Esophagus squamous epithelium (tissue), 4 donors: ENCODE measurements around the gene TOR1AIP1.
"Not testable (repeated sequence)": the region's sequence is repeated elsewhere in the genome, so short reads cannot be mapped to it uniquely, and the experiment has no call there.

Source experiments
- CTCF ChIP-seq, 6 experiments: fragments of 450-650 bp in 4 of 6; fragments of 200-600 bp in 2 of 6; sonication (generic) in 2 of 6; IDR thresholded peaks; one replicate each; pipeline ENCODE4 v1.5.1; 2016 to 2019; ENCODE audit warnings: antibody characterized with exemption in 6 of 6, mild to moderate bottlenecking in 4 of 6, moderate library complexity in 4 of 6
- POLR2A ChIP-seq, 4 donors: fragments of 450-650 bp; IDR thresholded peaks; one replicate each; pipeline ENCODE4 v1.6.1; 2017; ENCODE audit warnings: antibody characterized with exemption in 4 of 4, mild to moderate bottlenecking in 4 of 4, moderate library complexity in 3 of 4

DNA sequence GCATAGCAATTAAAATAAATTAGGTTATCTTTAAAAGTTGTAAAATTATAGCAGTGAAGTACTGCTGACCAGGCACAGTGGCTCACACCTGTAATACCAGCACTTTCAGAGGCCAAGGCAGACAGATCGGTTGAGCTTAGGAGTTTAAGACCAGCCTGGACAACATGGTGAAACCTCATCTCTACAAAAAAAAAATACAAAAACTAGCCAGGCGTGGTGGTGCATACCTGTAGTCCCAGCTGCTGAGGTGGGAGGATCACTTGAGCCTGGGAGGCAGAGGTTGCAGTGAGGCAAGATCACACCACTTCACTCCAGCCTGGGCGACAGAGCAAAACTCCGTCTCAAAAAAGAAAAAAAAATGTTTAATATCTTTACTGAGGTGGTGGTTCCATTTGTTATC, 26.3 kb upstream of the TOR1AIP1 start:
- not testable (repeated sequence) for TF ChIP-seq CTCF, POLR2A (IDR thresholded peaks at IDR 0.05)
